H9 (cell line): ENCODE data around the gene DRICH1. TPM values are rescaled to one million over a fixed set of nuclear protein-coding genes. Genes with fewer than 3 reads are reported as not detected.
A peak's percentile ranks its signal among the peaks of the same experiment; 100 is the strongest.

Source experiments
- DNase-seq: peaks from one replicate; pipeline ENCODE4 v3.0.0-alpha.2; 2017
- H2AFZ ChIP-seq: one replicate; pipeline ENCODE4 v1.6.1; 2013; ENCODE audit warnings: mild to moderate bottlenecking, low read length, control low read depth, moderate library complexity
- H2AK5ac ChIP-seq: 2 replicates; pipeline ENCODE4 v1.6.1; 2013; ENCODE audit warnings: low read length, control low read depth, mixed read lengths; ENCODE audit not compliant: insufficient read length
- H2BK120ac ChIP-seq: one replicate; pipeline ENCODE4 v1.6.1; 2013; ENCODE audit warnings: low read depth, mild to moderate bottlenecking, low read length, control low read depth, inconsistent platforms; ENCODE audit not compliant: poor library complexity, severe bottlenecking
- H2BK12ac ChIP-seq: 2 replicates; pipeline ENCODE4 v1.6.1; 2013; ENCODE audit warnings: low read length, control low read depth, mixed read lengths, low read depth; ENCODE audit not compliant: insufficient read length
- H2BK15ac ChIP-seq: 2 replicates; pipeline ENCODE4 v1.6.1; 2013; ENCODE audit warnings: low read depth, low read length, control low read depth
- H2BK20ac ChIP-seq: one replicate; pipeline ENCODE4 v1.6.1; 2013; ENCODE audit warnings: low read depth, mild to moderate bottlenecking, low read length, control low read depth, inconsistent platforms; ENCODE audit not compliant: poor library complexity, severe bottlenecking
- H2BK5ac ChIP-seq: 2 replicates; pipeline ENCODE4 v1.6.1; 2013; ENCODE audit warnings: low read length, control low read depth, mixed read lengths; ENCODE audit not compliant: insufficient read length
- H3K14ac ChIP-seq: 2 replicates; pipeline ENCODE4 v1.6.1; 2013; ENCODE audit warnings: low read length, control low read depth; ENCODE audit not compliant: insufficient read depth
- H3K18ac ChIP-seq: 2 replicates; pipeline ENCODE4 v1.6.1; 2013; ENCODE audit warnings: low read depth, mild to moderate bottlenecking, mixed read lengths, low read length, control low read depth; ENCODE audit not compliant: insufficient read length
- H3K23ac ChIP-seq: 2 replicates; pipeline ENCODE4 v1.6.1; 2013; ENCODE audit warnings: low read length, control low read depth, mixed read lengths, low read depth; ENCODE audit not compliant: insufficient read length
- H3K23me2 ChIP-seq: 2 replicates; pipeline ENCODE4 v1.6.1; 2013; ENCODE audit warnings: low read depth, mild to moderate bottlenecking, mixed read lengths, low read length, control low read depth; ENCODE audit not compliant: insufficient read length, poor library complexity, severe bottlenecking
- H3K27ac ChIP-seq: 2 replicates; pipeline ENCODE4 v1.5.1; 2013; ENCODE audit warnings: low read length, control low read depth, mixed read lengths, low read depth; ENCODE audit not compliant: insufficient read length
- H3K27me3 ChIP-seq: 2 replicates; pipeline ENCODE4 v1.6.1; 2013; ENCODE audit warnings: low read length, control low read depth, inconsistent platforms; ENCODE audit not compliant: insufficient read depth
- H3K4ac ChIP-seq: 2 replicates; pipeline ENCODE4 v1.6.1; 2013; ENCODE audit warnings: low read depth, mild to moderate bottlenecking, control low read depth, inconsistent platforms, low read length, moderate library complexity
- H3K4me1 ChIP-seq: 2 replicates; pipeline ENCODE4 v1.6.1; 2013; ENCODE audit warnings: low read length, control low read depth, inconsistent platforms; ENCODE audit not compliant: insufficient read depth
- H3K4me2 ChIP-seq: 2 replicates; pipeline ENCODE4 v1.6.1; 2013; ENCODE audit warnings: low read length, control low read depth, mixed read lengths; ENCODE audit not compliant: insufficient read length, insufficient read depth
- H3K56ac ChIP-seq: 2 replicates; pipeline ENCODE4 v1.6.1; 2013; ENCODE audit warnings: low read depth, mild to moderate bottlenecking, mixed read lengths, low read length, control low read depth; ENCODE audit not compliant: insufficient read length
- H3K79me1 ChIP-seq: 2 replicates; pipeline ENCODE4 v1.6.1; 2013; ENCODE audit warnings: low read depth, mild to moderate bottlenecking, moderate library complexity, low read length, control low read depth, inconsistent platforms; ENCODE audit not compliant: insufficient read depth, poor library complexity, severe bottlenecking
- H3K79me2 ChIP-seq: 2 replicates; pipeline ENCODE4 v1.6.1; 2013; ENCODE audit warnings: low read length, control low read depth, inconsistent platforms; ENCODE audit not compliant: insufficient read depth
- H3K9ac ChIP-seq: 2 replicates; pipeline ENCODE4 v1.6.1; 2013; ENCODE audit warnings: low read length, control low read depth, mixed read lengths; ENCODE audit not compliant: insufficient read length; ENCODE audit errors: extremely low read depth
- H3K9me3 ChIP-seq: one replicate; pipeline ENCODE4 v1.6.1; 2013; ENCODE audit warnings: low read depth, low read length, inconsistent platforms; ENCODE audit not compliant: control insufficient read depth
- H3T11ph ChIP-seq: one replicate; pipeline ENCODE4 v1.6.1; 2013; ENCODE audit warnings: mild to moderate bottlenecking, low read length, control low read depth, inconsistent platforms
- H4K20me1 ChIP-seq: one replicate; pipeline ENCODE4 v1.6.1; 2013; ENCODE audit not compliant: control insufficient read depth, insufficient read length, insufficient read depth
- H4K5ac ChIP-seq: 2 replicates; pipeline ENCODE4 v1.6.1; 2013; ENCODE audit warnings: low read depth, mild to moderate bottlenecking, mixed read lengths, low read length, control low read depth; ENCODE audit not compliant: insufficient read length
- H4K8ac ChIP-seq: replicated peaks from 2 replicates; pipeline ENCODE4 v1.6.1; 2013; ENCODE audit warnings: low read length, control low read depth, mixed read lengths, low read depth; ENCODE audit not compliant: insufficient read length
- H4K91ac ChIP-seq: 2 replicates; pipeline ENCODE4 v1.6.1; 2013; ENCODE audit warnings: low read depth, mild to moderate bottlenecking, moderate library complexity, mixed read lengths, low read length, control low read depth; ENCODE audit not compliant: insufficient read length
- H3K27ac Mint-ChIP-seq, 3 experiments: 2 replicates in 2 of 3; 3 replicates in 1 of 3; pipeline ENCODE4 v1.8.0; 2020 to 2021; ENCODE audit warnings: mixed read lengths in 3 of 3, mild to moderate bottlenecking in 1 of 3, moderate library complexity in 1 of 3
- H3K27me3 Mint-ChIP-seq: 2 replicates; pipeline ENCODE4 v1.8.0; 2021; ENCODE audit warnings: low read depth, mild to moderate bottlenecking, moderate library complexity, mixed read lengths
- H3K36me3 Mint-ChIP-seq, 3 experiments: 2 replicates in 2 of 3; 3 replicates in 1 of 3; pipeline ENCODE4 v1.8.0; 2020 to 2021; ENCODE audit warnings: low read depth in 3 of 3, mixed read lengths in 3 of 3; ENCODE audit not compliant: insufficient read depth in 1 of 3
- H3K4me1 Mint-ChIP-seq, 2 experiments: 2 replicates each; pipeline ENCODE4 v1.8.0; 2020; ENCODE audit warnings: mixed read lengths in 2 of 2
- H3K4me3 Mint-ChIP-seq, 2 experiments: 2 replicates in 1 of 2; 3 replicates in 1 of 2; pipeline ENCODE4 v1.8.0; 2020 to 2021; ENCODE audit warnings: mild to moderate bottlenecking in 2 of 2, mixed read lengths in 2 of 2, moderate library complexity in 1 of 2
- H3K9me3 Mint-ChIP-seq, 2 experiments: 2 replicates in 1 of 2; 3 replicates in 1 of 2; pipeline ENCODE4 v1.8.0; 2020; ENCODE audit warnings: mild to moderate bottlenecking in 2 of 2, mixed read lengths in 2 of 2, moderate library complexity in 1 of 2
- CTCF ChIP-seq: fragments of 200-600 bp; sonication (generic); conservative IDR thresholded peaks from 3 replicates; pipeline ENCODE4 v1.8.0; 2021; ENCODE audit warnings: antibody characterized with exemption, mild to moderate bottlenecking
- WGBS: extraction: QIAGEN DNeasy Blood & Tissue Kit; methylation state at CpG from one replicate; pipeline ENCODE4 v1.1.7; 2013; ENCODE audit warnings: missing lambda C conversion rate, low lambda C conversion rate, mixed read lengths; ENCODE audit not compliant: insufficient read length; ENCODE audit errors: extremely low coverage; 5-methylcytosine and 5-hydroxymethylcytosine counted together
- total RNA-seq: library from RNA; stranded (reverse); gene quantifications from 2 replicates; pipeline ENCODE4 v1.2.1, GENCODE V29; 2021

DRICH1 gene
- total RNA-seq, 1 experiment from 2014 or later: not detected

DNA sequence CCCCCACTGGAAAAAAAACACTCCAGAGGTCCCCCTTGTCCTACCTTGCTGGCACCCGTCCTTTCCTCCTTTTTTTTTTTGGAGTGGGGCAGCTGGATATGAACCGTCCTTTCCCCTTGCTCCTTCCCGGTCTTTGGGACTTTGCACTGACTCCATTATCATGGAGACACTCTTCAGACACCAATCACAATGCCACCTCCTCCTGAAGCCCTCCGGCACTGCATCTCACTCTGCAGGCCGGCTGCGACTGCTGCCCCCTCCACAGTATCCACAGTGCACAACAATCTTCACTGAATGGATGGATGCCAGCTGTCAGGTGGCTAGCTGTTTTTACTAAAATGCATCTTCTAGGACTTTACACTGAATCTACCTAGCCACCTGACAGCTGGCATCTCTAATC is 46.0 kb upstream of the DRICH1 start:
- H3K79me1 ChIP-seq: no peaks in the 10 kb centered on the region
- no peak overlapping the region for H3K14ac ChIP-seq
- H3K23me2 ChIP-seq: no peaks in the 10 kb centered on the region
- no peak overlapping the region for H3K9ac ChIP-seq
- Mint-ChIP-seq H3K27me3 (no peaks in the 10 kb centered on the region), H3K4me3 (no peak overlapping the region), H3K36me3 (peaks cover 7 to 18% (median 13%) of the 10 kb centered on the region in 3 experiments; a peak in 6 of 7 replicates), H3K4me1 (peaks cover 22 to 27% of the 10 kb centered on the region in 2 experiments), H3K27ac (peak overlapping the region; percentile 27 to 89 (median 72); a peak in 5 of 7 replicates), H3K9me3 (no peaks in the 10 kb centered on the region)
- H3K9me3 ChIP-seq: no peaks in the 10 kb centered on the region
- no peak overlapping the region for H4K8ac ChIP-seq
- DNase-seq: no peak
- H3T11ph ChIP-seq: no peak overlapping the region
- no peak for TF ChIP-seq CTCF
- no peak overlapping the region for H4K5ac ChIP-seq
- H4K20me1 ChIP-seq: no peaks in the 10 kb centered on the region
- no peak overlapping the region for H2BK12ac ChIP-seq
- no peak overlapping the region for H2BK15ac ChIP-seq
- no peak overlapping the region for H3K23ac ChIP-seq
- H3K4me2 ChIP-seq: no peak overlapping the region
- no peak overlapping the region for H2AFZ ChIP-seq
- H3K4me1 ChIP-seq: no peaks in the 10 kb centered on the region
- no peak overlapping the region for H4K91ac ChIP-seq
- no peak overlapping the region for H3K56ac ChIP-seq
- no peak overlapping the region for H2AK5ac ChIP-seq
- H2BK120ac ChIP-seq: no peak overlapping the region
- no peak overlapping the region for H3K4ac ChIP-seq
- H3K79me2 ChIP-seq: no peaks in the 10 kb centered on the region
- H2BK5ac ChIP-seq: no peak overlapping the region
- no peak overlapping the region for H3K18ac ChIP-seq
- no peaks in the 10 kb centered on the region for H3K27me3 ChIP-seq
- H3K27ac ChIP-seq: no peak overlapping the region
- no CpG with 5 or more reads among the region's 6 CpGs for WGBS
- H2BK20ac ChIP-seq: no peak overlapping the region
